ENCODE measurements around the gene HTN1. TPM values are rescaled to one million over a fixed set of nuclear protein-coding genes. Genes with fewer than 3 reads are reported as not detected.
"Not testable (repeated sequence)": the region's sequence is repeated elsewhere in the genome, so short reads cannot be mapped to it uniquely, and the experiment has no call there.

HTN1 gene
- total RNA-seq, result not detected

GRCh38 chr4:70050138-70050537 is at the start of gene HTN1:
Gene HTN1 (plus strand): TSS chr4:70050438. CDS start chr4:70053077, 2,639 bp downstream.
- DNase-seq, result not testable (repeated sequence)

- no peak for DNase-seq
Observed at GRCh38 chr4:70000711-70001110, 49.5 kb upstream of the HTN1 start.

DNA sequence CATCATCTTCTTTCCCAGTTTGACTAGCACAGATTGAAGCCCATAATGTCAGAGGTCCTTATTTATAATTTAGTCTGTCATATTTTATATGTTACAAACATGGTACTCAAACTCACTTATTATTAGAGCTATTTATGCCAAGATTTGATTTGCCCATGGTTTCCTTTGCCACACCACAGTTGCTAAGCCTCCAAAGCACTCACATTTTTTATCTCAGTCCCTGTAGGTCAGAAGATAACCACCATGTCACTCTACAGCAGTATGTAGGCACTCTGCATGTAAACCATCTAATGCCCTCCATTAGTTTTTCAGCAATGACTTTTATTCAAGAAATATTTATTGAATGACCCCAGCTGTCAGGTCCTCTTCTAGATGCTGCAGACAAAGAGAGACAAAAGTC is 47.7 kb upstream of the HTN1 start:
- no peak for DNase-seq

DNA sequence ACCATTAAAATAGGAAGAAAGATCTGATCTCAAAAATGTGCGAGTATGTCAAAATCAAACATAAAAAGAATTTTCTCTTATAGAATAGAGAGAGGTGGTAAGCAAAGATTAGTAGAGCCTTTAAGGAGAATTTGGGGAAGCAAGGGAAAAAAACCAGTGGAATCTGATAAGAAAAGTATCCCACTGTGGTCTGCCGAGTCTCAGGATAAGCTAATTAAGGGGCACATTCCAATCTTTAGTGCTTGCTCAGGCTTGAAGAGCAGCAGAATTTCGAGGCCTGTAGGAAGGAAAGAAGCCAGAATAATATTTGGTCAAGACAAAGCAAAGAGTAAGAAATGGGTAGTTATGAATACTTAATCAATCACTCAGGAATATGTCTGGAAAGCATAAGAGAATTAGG is 41.5 kb upstream of the HTN1 start:
- no peak for DNase-seq

DNA sequence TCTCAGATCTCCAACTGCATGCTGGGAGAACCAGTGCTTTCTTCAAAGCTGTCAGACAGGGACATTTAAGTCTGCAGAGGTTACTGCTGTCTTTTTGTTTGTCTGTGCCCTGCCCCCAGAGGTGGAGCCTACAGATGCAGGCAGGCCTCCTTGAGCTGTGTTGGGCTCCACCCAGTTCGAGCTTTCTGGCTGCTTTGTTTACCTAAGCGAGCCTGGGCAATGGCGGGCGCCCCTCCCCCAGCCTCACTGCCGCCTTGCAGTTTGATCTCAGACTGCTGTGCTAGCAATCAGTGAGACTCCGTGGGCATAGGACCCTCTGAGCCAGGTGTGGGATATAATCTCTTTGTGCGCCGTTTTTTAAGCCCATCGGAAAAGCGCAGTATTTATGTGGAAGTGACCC is 31.2 kb upstream of the HTN1 start:
- not testable (repeated sequence) for DNase-seq

- DNase-seq, result no peak
Observed at GRCh38 chr4:70023218-70023617, 27.0 kb upstream of the HTN1 start.

GRCh38 chr4:70027011-70027410 is 23.2 kb upstream of the HTN1 start:
- no peak for DNase-seq

DNA sequence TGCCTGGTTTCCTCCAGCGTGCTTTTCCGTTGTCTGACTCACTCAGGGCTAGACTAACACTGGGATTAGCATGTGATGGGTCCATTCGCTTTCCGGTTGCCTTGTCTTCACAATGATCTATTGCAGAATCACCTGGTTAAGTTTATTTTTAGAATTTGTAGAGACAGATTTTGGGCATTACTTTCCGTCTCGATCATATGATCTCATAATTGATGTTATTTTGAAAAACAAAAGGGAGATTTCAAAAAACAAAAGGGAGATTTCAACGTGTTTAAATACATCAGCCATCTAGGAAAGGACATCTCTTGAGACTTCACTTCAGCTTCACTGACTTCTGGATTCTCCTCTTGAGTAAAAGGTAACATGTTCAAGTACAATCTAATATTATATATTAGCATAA is 22.1 kb upstream of the HTN1 start, which contains the start of gene HTN3:
Gene HTN3 (plus strand): TSS at position 301 of the 400 bp plus-strand sequence. CDS start 2,282 bp downstream, outside the sequence.
- DNase-seq, result not testable (repeated sequence)

- not testable (repeated sequence) for DNase-seq
Observed at GRCh38 chr4:70037559-70037958, 12.7 kb upstream of the HTN1 start.

DNA sequence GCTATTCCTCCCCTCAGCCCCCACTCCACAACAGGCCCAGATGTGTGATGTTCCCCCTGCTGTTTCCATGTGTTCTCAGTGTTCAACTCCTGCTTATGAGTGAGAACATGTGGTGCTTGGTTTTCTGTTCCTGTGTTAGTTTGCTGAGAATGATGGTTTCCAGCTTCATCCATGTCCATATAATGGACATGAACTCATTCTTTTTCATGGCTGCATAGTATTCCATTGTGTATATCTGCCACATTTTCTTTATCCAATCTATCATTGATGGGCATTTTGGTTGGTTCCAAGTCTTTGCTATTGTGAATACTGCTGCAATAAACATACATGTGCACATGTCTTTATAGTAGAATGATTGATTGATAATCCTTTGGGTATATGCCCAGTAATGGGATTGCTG is 10.3 kb upstream of the HTN1 start:
- not testable (repeated sequence) for DNase-seq

DNA sequence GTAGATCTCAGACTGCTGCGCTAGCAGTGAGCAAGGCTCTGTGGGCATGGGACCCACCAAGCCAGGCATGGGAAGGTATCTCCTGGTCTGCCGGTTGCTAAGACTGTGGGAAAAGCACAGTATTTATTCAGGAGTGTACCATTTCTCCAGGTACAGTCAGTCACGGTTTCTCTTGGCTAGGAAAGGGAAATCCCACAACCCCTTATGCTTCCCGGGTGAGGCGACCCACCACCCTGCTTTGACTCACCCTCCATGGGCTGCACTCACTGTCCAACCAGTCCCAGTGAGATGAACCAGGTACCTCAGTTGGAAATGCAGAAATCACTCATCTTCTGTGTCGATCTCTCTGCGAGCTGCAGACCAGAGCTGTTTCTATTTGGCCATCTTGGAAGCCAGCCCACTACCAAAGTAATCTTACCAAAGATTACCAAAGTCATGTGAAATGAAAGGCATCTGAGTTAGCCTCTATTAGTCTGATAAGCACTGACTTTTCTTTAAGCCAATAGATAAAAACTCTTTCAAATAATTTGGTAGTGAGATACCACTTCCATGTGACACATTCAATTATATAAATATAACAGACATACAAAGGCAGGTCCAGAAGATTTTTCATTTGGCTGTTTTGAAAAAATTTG is 8.5 kb upstream of the HTN1 start:
- DNase-seq, result no peak

DNA sequence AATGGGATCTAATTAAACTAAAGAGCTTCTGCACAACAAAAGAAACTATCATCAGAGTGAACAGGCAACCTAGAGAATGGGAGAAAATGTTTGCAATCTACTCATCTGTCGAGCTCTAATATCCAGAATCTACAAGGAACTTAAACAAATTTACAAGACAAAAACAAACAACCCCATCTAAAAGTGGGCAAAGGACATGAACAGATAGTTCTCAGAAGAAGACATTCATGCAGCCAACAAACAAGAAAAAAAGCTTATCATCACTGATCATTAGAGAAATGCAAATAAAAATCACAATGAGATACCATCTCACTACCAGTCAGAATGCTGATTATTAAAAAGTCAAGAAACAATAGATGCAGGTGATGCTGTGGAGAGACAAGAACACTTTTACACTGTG is 6.3 kb downstream of the HTN1 start:
- DNase-seq, result not testable (repeated sequence)

GRCh38 chr4:70057651-70058050 is 7.4 kb downstream of the HTN1 start:
- DNase-seq, result no peak

- no peak for DNase-seq
Observed at GRCh38 chr4:70059149-70059548, 8.9 kb downstream of the HTN1 start.

GRCh38 chr4:70062000-70062399 is 11.8 kb downstream of the HTN1 start:
- no peak for DNase-seq

DNA sequence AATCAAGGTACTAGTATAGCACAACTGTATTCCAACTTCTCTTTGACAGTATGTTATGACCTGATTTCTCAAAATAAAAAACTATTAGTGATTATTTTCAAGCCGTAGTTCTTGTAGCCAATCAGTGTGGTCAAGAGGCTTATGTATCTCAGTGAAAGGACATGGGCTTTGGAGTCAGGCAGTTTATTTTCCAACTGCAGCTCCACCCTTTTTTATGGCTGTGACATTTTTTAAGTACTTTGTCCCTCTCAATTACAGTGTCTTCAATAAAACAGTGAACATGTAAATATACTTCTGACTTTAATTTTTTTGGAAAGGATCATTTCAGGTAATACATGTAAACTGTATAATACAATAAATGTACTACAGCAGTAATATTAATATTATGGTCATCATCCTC is 30.0 kb downstream of the HTN1 start:
- no peak for DNase-seq

- DNase-seq, result no peak
Observed at GRCh38 chr4:70099206-70099605, 49.0 kb downstream of the HTN1 start.

Other genes starting within 250 kb of the HTN1 start
- 8.4 TPM for gene SULT1E1, start 190.3 kb upstream of the HTN1 start, total RNA-seq
- not detected for gene CSN1S1, start 119.4 kb upstream of the HTN1 start, total RNA-seq
- not detected for gene CSN2, start 84.7 kb upstream of the HTN1 start, total RNA-seq
- gene STATH, start 54.5 kb upstream of the HTN1 start, total RNA-seq, result not detected
- not detected for gene HTN3, start 22.0 kb upstream of the HTN1 start, total RNA-seq
- not detected for gene PRR27, start 103.8 kb downstream of the HTN1 start, total RNA-seq
- not detected for gene ODAM, start 145.3 kb downstream of the HTN1 start, total RNA-seq
- gene FDCSP, start 175.7 kb downstream of the HTN1 start, total RNA-seq, result not detected
- not detected for gene CSN3, start 192.2 kb downstream of the HTN1 start, total RNA-seq